ENCODE results near the gene CAPN9. TPM values are rescaled to one million over a fixed set of nuclear protein-coding genes. Genes with fewer than 3 reads are reported as not detected.

CAPN9 gene
- total RNA-seq, 1 donor from 2014 or later: 0.32 TPM

Other genes with a start within 250 kb of the CAPN9 start
- 34.3 TPM for gene COG2, start 104.9 kb upstream of the CAPN9 start, total RNA-seq
- 54.9 TPM for gene AGT, start 33.3 kb upstream of the CAPN9 start, total RNA-seq
- 49.8 TPM for gene C1orf198, start 121.1 kb downstream of the CAPN9 start, total RNA-seq
- gene TTC13, start 231.5 kb downstream of the CAPN9 start, total RNA-seq: 6.2 TPM
- gene ARV1, start 231.7 kb downstream of the CAPN9 start, total RNA-seq: 20.4 TPM